NCI-H2196 treated with DMSO at 0.1 percent for 48 hours (cell line): ENCODE data around the gene DGKI.
A peak's percentile ranks its signal among the peaks of the same experiment; 100 is the strongest.

ENCODE experiments used
- DNase-seq: peaks from one replicate; lab custom pipeline; 2025; ENCODE audit not compliant: unreplicated experiment; lab: John Stamatoyannopoulos, UW

DGKI gene

DNA sequence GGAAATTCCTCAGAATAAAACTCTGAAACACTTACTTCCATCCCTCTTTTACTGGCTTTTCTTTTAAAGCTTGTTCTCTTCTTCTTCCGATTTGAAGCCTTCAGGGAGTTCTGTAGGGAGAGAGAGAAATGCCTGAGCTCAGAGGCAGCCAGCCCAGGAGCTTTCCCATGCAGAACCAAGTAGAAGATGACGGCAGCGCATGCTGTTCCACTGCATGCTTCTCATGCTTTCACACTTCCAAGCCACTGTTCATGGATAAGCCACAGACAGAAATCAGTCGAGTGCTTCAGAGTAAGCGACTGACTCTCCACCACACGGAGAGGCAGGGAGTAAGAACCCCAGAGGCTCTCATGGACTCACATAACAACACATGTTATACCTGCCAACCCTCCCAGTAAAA lies 237.3 kb downstream of the DGKI start:
- no peak for DNase-seq

DNA sequence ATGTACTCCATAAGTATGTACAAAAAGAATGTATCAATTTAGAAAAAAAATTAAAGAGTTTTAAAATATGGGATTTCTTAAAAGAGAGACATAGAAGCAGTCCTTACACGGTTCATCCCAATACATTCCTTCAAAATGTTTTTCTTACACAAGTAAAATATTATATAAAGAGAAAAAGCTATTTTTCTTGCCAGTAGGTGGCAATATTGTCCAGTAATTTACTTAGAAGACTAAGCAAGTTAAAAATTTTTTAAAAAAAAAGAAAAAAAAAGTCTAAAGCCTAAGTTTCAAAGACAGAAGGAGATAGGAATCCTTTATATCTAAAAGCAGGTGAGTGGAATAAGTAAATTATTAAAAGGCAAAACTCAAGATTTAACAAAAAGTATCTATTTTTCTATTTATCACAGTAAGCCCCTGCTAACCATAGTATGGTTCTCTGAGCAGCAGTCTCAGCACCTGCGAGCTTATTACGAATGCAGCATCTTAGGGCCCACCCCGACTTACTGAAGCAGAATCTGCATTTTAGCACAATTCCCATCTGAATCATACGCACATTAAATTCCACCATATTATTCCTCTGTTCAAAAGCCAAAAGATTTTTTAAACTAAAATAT lies 240.6 kb downstream of the DGKI start:
- DNase-seq: no peak

DNA sequence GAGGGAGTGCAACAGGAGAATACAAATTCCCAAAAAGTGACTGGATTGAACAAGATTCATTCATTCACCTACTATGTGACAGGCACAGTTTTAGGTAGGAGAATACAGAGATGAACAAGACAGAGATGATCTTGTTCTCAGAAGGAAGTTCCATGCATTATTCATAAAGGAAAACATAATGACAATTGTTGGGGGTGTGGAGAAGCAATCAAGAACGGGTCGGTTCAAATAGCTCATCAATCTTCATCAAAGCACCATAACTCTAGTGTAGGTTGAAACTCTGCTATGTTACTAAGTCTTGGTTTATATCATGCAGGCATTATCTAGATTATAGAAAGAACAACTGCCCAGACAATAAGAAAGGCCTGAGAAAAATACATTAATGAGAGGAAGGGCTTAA lies 243.7 kb downstream of the DGKI start:
- DNase-seq: no peak

DNA sequence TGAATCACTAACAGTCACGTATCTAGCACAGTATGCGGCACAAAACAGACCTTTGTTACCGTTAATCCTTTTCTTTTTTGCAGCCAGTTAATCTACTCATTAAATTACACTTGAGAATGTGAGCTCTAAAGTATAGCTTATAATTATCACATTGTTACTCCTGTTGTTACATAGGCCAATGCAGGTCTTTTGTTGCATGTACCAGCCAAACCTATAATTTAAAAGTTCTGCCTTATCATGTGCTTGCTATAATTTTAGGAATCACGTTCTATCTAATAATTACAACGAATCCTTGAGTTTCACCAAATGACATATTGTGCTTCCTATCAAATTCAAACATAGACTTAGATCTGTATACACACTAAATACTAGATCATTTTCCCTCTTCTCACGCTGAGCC lies 245.1 kb downstream of the DGKI start:
- DNase-seq: no peak

DNA sequence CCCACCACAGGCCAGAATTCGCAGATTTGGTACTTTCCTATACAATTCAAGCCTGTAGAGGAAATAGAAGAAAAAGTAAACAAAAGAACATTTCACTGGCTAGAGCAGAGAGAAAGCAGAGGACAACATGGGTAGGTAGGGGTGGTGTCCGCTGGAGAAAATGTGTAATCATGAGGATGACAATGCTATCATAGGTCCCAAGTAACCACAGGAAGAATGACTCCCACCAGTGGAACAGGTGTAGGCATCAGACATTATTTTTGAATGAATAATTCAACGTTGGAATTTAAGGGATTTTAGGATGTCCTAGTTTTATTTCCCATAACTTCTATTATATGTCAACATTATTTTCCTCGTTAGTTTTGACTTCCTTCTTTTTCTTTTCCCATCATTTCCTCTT lies 248.9 kb downstream of the DGKI start:
- DNase-seq: no peak

DNA sequence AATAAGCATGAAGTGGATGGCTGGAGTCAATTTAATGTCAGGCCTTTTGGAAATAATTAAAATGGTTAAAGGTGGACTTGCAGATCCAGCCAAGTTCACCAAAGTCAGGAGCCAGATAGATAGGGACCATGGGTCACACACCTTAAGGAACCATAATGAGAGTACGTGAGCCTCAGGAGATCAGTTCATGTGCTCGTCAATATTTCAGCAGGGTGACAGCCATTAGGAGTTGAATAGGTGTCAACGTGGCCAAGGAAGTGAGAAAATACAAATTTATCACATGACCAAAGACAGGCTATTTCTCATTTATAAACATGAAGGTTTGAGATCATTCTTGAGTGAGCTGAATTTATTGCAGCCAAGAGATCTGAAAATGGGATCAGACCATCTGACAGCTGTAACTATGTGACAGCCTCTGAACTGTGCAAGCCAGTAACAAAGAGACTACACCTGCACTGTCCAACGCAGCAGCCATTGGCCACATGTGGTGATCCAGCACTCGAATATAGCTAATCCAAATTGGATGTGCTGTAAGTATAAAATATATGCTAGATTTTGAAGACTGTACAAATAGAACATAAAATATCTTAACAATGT lies 253.6 kb downstream of the DGKI start:
- DNase-seq: no peak

DNA sequence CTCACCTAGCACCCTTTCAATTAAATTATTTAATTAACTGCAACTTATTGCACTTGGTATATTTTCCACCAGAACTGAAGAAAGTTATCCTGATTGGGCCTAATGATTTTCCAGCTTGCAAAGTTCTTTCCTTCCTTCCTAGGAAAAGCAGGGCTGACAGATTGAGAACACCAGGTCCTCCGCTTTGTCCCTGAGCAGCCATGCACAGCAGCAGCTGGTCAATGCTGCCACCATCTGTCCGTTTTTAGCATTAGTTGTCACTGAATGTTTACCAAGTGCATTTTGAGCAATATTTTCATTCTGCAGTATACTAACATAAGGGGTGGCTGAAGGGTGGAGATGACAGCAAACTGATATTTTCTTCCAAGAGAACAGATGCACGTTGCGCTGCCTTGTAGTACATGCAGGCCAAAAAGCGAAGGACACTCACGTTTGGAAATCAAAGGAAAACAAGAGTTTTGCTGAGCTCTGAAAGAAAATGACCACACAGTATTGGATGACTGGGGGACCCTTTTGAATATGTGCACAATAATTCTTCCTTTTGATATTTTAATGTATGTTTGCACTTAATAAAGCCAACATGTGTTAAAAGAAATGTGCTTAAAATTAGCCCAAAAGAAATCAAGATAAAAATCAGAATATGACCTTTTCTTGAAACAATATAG lies 254.4 kb downstream of the DGKI start:
- peak; percentile 34 for DNase-seq

DNA sequence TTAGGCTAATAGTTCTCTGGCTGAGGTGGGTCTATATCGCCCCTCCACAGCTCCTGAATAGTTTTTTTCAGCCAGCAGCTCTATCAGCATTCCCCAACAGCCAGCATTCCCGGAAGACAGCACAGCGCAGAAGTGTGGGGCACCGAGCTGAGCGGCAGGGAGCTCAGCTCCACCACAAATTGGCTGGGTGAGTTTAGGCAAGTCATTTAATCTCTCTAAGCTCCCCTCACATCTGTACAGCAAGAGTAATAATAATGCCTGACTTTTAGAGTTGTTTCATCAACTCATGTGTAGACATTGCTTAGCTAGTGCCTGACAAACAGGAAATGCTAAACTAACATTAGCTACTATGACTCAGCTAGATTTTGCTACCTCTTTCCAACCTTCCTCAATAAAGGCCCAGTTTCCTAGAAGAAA lies 255.3 kb downstream of the DGKI start:
- DNase-seq: no peak

DNA sequence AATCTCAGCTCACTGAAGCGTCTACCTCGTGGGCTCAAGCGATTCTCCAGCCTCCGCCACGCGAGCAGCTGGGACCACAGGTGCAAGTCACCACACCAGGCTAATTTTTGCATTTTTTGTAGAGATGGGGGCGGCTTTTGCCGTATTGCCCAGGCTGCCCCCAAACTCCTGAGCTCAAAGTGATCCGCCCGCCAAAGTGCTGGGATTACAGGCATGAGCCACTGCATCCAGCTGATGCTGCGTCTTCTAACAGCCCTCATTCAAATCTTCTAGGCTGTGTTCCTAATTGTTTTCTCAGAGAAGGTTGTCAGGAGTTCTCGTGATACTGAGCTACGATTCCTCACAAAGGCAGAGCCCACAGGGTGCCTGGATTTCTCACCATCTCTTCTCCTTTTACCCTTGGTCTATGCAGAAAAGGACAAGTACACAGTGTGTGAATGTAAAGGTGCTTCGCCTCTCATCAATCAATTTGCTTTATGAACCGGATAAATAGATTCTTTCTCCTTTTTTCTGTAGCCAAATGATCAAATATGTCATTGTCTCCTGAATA lies 255.9 kb downstream of the DGKI start:
- no peak for DNase-seq

DNA sequence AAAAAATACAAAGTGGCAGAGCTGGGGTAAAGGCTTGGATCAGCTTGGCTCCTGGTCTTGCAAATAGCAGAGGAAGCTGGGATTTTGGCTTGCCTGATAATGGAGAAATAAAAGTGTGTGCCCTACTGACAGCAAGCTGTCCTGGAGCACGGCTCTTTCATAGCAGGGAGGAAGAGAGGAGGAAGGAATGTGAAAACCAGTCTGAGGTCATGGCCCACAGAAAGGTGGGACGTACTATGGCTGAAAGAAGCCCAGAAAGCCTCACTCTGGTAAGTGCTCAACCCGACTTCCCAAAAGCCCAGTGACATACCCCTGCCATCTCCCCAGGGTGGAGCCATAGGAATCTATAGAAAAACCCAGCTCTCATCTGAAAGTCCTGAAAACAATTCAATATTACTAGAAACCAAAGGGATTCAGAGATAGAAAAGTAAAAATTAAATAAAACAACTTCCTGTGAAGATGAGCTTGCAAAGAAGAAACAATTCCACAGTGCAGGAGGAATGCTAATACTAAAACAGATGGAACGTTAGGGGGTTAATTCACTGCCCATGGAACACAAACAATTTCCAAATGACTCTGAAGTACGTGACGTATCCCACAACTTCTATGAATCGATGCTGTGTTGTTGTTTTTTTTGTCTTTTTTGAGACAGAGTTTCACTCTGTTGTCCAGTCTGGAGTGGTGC lies 256.6 kb downstream of the DGKI start:
- no peak for DNase-seq

DNA sequence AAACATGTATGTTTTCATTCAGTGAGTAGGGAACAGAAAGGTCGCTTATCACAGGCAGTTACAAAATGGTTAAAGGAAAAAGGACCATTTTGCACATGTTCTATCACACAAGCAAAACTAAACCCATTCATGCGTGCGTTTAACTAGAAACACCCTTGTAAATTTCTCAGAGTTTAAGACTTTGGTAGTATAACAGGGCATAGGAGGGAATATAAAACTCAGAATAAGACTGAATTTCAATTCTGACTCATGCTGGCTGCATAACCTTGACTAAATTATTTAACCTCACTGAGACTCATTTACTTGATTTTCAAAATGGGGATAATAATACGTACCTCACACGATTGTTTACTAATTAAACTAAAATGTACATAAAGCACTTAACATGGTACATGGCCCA lies 259.4 kb downstream of the DGKI start:
- DNase-seq: no peak

DNA sequence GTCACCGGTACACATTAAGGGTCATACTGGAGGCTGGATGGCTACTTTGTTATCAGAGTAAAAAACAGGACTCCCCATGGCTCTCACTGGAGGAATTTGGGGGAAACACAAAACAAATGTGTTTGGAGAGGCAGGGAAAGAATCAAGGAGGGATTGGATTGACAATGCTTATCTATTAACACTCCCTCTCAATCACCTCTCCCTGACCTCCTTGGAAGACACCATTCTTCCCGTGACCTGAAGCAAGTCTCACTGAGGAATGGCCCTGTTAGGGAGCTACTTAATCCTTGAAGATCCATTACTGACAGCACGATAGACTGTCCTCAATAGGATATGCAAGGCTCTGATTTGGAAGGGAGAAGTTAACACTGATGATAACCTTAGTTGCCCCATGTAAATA lies 261.2 kb downstream of the DGKI start:
- DNase-seq: no peak

DNA sequence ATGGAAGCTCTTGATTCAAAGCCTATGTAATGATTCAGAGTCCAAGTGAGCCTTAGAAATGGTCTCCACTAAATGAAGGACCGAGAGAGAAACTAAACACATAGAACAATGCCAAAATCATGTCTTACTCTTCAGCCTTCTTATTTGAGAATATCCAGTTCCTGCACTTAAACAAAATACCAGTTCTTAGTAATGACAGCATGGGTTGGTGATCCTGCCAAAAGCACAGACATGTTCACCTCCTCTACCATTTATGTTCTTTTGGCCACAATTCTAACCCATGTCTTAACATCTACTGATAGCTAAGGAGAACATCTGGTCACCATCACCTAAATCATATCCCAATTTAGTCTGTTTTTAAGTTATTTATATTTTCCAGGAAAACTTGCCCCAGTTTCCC lies 263.6 kb downstream of the DGKI start:
- no peak for DNase-seq

DNA sequence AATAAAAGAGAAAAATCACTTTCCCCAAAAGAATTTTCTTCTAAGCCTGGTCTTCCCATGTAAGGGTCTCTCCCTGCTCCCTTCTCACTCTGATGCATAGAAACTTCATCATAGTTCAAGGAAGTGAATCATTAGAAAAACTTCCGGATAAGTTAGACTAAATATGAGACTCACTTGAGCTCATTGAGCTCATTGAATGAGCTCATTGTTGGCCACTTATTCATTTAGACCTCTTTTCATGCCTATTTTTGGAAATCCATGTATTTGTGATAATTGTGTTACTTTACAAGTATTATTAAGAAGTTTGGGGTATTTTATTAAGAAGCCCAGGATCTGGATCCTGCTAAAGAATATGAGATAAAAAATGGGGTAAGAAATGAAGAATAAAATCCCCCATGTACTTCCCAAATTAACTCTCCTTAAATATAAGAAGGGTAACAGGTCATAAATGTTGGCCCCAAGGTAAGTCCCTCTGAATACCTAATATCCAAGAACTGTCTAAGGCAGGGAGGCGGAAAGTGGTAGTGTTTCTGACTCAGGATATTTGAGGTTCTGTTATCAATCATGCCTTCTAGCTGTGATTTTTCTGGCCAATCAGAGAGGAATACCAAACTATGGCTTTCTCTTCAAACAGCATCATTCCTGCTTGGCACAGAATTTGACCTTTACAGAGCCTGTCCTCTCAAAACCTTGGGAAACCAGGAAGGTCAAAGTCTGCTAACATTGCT lies 266.7 kb downstream of the DGKI start:
- DNase-seq: no peak

DNA sequence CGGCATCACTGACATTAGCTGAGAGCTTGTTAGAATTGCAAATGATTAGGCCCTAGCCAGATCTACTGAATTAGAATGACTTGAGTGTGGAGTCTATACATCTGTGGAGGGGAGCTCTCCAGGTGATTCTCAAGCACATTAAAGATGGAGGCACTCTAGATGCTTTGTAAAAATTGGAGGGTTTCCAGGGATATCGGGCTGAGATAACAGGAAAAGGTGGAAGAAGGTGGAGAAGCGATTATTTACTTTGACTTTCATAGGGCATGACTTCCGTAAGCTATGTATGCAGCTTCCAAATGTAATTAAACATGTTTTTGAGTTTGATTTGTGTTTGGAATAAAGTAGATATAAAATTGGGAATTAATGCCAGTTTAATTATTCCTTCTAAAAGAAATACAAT lies 268.2 kb downstream of the DGKI start:
- DNase-seq: no peak

DNA sequence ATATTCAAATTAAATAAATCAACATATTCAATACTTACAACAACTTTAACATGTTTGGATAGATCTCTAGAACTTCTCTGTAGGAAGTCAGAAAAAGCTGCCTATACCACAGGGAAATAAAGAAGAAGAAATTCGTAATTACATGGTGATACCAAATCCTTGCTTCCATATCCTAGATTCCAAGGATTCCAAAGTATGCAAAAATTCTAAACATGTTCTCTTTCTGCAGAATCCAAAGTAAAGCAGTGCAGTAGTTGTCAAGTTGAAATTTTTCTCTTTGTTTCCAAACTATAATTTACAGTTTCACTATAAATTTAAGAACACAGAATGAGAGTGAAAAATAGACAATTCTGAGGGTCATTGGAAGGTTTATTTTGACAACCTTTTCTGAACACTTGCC lies 269.6 kb downstream of the DGKI start:
- DNase-seq: no peak

DNA sequence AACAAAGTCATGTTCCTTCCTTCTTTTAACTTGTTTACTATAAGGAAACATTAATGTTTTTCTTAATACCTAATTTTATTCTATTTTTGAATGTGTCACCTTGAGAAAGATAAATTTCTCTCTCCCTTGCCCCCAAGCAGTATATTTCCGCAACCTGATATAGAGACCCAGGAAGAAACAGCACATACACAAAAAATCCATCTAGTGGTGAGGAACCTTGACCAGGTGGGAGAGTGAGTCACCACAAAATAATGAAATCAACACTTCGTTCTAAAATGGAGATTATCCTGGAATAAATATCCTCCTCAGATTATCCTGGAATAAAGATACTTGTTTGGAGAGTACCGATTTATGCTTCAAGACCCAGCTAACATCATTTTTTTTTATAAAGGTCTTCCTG lies 270.3 kb downstream of the DGKI start:
- no peak for DNase-seq

DNA sequence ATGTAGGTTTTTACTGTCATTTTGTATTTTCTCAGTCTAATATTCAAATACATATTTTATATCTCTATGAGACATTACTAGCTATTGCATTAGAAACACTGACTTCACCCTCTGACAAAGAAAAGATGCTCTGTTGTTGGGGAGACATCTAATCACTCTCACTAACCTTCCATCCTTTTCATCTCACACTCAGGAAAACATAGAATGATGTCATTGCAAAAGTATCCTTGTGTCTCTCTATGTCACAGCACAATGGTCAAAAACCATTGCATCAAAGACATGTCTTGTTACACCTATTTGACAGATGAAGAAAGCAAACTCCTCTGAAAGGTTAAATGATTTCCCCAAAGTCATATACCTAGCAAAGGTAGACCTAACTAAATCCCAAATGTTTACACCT lies 272.0 kb downstream of the DGKI start:
- no peak for DNase-seq

DNA sequence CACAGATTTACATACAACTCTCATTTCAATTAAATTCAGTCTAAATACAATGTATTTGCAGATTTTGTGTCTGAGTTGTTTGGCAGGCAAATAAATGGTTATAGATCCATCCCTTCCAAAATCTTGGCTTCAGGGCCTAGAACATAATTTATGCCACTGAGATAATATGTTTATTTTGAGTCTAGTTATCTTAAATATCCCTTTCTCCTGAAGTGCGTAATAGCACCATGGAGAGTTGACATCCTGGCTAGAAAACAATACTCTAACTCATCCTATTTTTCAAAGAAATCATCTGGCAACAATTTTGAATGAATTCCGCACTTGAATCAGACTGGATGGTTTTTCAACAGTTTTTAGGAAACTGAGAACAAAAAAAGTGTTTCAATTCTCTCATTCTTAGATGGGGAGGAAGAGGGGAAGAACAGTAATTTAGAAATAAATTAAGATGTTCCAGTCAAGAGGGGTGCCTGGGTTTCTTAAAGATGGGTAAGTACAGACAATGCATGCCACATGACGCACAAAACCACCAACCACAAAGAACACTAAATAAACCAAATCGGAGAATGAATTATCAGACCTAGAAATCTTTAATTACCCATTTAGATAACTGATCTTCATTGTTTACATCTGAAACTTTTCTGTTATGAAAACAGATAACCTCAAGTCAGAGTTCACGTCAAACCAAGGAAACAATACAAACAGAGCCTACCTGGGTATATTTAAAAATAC lies 274.6 kb downstream of the DGKI start:
- no peak for DNase-seq

DNA sequence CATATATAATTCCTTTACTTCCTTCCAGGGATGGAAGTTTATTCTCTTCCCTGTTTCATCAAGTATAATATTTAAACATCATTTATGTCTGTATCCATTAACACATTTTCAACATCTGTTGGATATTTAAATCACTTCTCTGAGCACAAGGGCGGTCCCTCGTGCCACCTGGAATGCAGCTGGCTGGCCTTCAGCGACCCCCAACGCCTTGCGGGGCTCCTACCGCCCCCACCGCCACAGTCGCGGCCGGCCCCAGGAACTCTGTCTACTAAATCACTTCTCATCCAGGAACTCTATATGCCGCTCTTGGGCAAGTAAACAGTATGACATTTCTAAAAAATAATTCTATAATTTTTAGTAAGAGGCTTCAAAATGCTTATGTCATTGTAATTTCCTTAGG lies 282.1 kb downstream of the DGKI start:
- no peak for DNase-seq

DNA sequence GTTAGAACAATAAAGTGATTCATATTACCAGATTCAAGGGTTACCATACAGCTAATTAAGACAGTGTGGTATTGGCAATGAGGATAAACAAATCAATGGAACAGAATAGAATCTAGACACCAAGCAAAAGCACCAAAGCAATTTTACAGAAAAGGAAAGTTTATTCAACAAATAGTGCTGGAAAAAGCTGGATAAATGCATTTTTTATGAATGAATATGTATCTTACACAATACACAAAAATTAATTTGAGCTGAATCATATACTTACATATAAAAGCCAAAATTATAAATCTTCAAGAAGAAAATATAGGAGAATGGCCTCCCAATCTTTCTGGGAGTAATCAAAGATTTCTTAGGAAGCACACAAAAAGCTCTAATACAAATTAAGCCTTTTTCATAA lies 282.8 kb downstream of the DGKI start:
- DNase-seq: no peak
